Brain microvascular endothelial cell (primary cell): ENCODE results near the gene TMEM9B.
A peak's percentile ranks its signal among the peaks of the same experiment; 100 is the strongest.

ENCODE experiments used
- DNase-seq: peaks from one replicate; pipeline ENCODE4 v3.0.0-alpha.2; 2020
- H3K27ac ChIP-seq: fragments of 250-450 bp; sonication (Bioruptor Pico); 2 replicates; pipeline ENCODE4 v1.5.1; 2020; ENCODE audit warnings: mild to moderate bottlenecking, moderate library complexity
- H3K27me3 ChIP-seq: fragments of 250-450 bp; sonication (Bioruptor Pico); replicated peaks from 2 replicates; pipeline ENCODE4 v1.5.1; 2020; ENCODE audit warnings: mild to moderate bottlenecking
- H3K36me3 ChIP-seq: fragments of 250-450 bp; sonication (Bioruptor Pico); replicated peaks from 2 replicates; pipeline ENCODE4 v1.5.1; 2020; ENCODE audit warnings: mild to moderate bottlenecking
- H3K4me3 ChIP-seq: 2 replicates; pipeline ENCODE4 v1.5.1; 2011; ENCODE audit warnings: low read depth, mild to moderate bottlenecking, control low read depth, low read length, moderate library complexity
- in situ Hi-C: cut with HindIII; loops from 2 replicates; pipeline ENCODE4 v1.10.0; 2017; ENCODE audit warnings: low sequenced_read_pairs, low pct_ligation_motif_present
- TF ChIP-seq, protein P1 (sequence below): IDR thresholded peaks from 2 replicates; pipeline ENCODE4 v1.5.1; 2011; ENCODE audit warnings: low read depth, mild to moderate bottlenecking, moderate library complexity, low read length, control low read depth, inconsistent platforms; ENCODE audit errors: missing control alignments

TMEM9B gene

DNA sequence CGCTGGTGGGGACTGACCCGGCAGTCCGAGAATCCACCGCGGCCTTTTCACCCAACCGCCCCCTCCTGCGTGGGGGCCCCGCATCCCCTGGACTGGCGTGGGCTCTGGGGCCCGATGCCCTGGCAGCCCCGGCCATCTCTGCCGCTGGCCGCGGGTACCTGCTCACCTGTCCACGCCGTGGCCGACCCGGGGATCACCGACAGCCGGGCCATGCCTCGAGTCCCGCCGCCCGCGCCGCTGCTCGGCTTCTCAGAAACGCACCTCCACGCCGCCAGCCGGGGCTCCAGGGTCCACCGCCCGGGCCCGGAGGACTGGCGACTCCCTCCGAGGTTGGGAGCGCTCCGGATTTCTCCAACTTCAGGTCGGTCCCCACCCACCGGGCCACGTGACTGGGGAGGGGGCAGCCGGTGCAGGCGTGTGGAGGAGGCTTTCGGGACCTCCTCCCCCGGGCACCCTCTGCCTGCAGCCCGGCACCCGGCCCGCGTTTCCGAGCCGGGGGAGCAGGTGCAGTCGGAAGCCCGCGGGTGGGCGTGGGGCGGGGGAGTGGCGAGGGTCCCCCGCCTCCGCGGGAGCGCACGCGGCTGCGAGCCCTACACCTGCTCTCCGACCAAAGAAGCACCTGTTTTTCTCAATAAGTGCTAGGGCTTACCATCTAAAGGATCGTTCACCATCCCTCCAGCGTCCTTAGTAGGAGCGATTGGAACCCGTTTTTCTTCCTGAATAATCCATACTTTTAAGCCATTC, 40.1 kb upstream of the TMEM9B start:
- TF ChIP-seq, protein P1, sequence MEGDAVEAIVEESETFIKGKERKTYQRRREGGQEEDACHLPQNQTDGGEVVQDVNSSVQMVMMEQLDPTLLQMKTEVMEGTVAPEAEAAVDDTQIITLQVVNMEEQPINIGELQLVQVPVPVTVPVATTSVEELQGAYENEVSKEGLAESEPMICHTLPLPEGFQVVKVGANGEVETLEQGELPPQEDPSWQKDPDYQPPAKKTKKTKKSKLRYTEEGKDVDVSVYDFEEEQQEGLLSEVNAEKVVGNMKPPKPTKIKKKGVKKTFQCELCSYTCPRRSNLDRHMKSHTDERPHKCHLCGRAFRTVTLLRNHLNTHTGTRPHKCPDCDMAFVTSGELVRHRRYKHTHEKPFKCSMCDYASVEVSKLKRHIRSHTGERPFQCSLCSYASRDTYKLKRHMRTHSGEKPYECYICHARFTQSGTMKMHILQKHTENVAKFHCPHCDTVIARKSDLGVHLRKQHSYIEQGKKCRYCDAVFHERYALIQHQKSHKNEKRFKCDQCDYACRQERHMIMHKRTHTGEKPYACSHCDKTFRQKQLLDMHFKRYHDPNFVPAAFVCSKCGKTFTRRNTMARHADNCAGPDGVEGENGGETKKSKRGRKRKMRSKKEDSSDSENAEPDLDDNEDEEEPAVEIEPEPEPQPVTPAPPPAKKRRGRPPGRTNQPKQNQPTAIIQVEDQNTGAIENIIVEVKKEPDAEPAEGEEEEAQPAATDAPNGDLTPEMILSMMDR: no peak
- H3K4me3 ChIP-seq: peak overlapping the region; percentile 45
- peaks cover 14% of the 10 kb centered on the region for H3K27me3 ChIP-seq
- in situ Hi-C loops: no loop called here
- no peaks in the 10 kb centered on the region for H3K36me3 ChIP-seq
- no peak overlapping the region for H3K27ac ChIP-seq
- no peak for DNase-seq

DNA sequence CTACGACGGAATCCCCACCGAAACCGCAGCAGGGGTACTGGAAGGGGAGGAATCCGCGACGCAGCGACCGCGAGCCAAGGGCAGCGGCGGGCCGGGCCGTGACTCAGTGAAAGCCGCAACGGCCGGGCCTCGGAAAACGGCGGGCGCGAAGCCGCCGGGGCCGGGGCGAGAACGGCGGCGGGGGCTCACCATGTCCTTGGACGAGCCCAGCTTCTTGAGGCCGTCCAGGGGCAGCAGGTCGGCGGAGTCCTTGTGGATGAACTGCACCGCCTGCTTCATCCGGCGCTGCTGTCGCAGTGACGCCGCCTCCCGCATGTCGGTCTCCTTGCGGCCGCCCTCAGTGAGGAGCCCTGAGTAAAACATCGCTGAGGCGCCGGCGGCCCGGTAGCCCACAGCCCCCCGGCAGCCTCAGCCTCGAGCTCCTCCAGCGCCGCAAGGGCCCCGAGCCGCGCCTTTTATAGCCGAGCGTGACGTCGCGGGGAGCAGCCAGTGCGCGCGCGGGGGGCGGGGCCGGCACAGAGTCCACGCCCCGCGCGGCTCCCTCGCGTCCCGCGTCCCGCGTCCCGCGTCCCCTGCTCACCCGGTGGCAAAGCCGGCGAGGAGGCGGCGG, 39.4 kb upstream of the TMEM9B start, which contains the start of gene NRIP3:
Gene NRIP3, minus strand, starts transcription at position 429 of the 610 bp plus-strand sequence. Its CDS starts 66 bp downstream, at position 363.
- Histone ChIP-seq H3K27me3 (peaks cover 14% of the 10 kb centered on the region), H3K4me3 (peak within 1 kb of the TSS; percentile 52), H3K27ac (peak within 1 kb of the TSS; percentile 1), H3K36me3 (no peaks in the 10 kb centered on the region)
- TF ChIP-seq, protein P1: no peak
- in situ Hi-C loops: no loop called here
- peak; percentile 28 for DNase-seq

DNA sequence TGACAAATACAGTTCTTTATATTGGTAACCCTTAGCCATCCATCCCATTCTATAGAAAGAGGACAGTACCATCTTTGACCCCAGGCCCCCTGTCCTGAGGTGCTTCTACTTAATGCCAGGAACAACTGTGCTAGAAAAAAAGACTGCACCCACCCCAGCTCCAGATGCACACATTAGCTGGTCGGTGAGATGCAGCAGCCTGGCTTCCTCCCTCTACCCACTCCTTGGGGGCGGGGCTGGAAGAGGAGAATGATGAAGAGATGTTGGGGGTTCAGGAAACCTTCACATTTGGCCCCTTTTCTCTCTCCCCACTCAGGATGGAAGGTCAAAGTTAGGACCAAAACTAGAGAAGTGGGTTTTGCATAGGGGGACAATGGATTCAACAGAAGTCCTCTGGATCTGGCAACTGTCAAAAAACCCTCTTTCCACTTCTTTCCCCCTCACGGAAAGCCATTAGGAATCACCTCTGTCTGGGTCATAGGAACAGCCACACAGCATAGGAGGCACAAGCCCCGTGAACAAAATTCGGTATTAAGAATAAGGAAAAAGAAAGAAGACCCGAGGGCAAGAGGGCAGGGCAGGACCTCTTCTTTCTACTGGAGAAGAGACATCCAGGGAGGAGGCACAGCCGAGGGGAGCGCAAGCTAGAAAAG, 38.8 kb upstream of the TMEM9B start:
- Histone ChIP-seq H3K27ac (peak overlapping the region; percentile 1), H3K27me3 (peaks cover 14% of the 10 kb centered on the region), H3K36me3 (no peaks in the 10 kb centered on the region), H3K4me3 (peak overlapping the region; percentile 52)
- no peak for DNase-seq
- in situ Hi-C loops: no loop called here
- TF ChIP-seq, protein P1: no peak

DNA sequence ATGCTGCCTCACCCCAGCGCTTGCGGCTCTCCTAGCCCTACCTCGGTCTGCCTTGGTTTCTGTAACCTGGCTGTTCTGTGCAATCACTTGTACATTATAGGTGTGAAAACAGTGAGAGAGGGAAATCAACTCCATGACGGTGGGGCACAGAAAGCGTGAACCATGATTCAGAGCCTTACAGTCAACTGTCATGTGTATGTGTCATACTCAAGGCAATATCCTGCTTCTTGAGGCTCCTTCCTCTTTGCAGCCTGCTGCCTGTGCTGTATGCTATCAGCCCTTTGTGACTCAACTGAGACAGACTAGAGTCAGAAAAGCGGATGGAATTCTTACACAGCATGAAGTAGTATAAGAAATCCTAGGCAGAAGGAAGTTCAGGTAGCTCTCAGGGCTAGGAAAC, 37.5 kb upstream of the TMEM9B start:
- DNase-seq: peak; percentile 92
- in situ Hi-C loops: no loop called here
- Histone ChIP-seq H3K27me3 (peaks cover 14% of the 10 kb centered on the region), H3K4me3 (no peak overlapping the region), H3K36me3 (no peaks in the 10 kb centered on the region), H3K27ac (peak overlapping the region; percentile 50)
- TF ChIP-seq, protein P1: no peak

DNA sequence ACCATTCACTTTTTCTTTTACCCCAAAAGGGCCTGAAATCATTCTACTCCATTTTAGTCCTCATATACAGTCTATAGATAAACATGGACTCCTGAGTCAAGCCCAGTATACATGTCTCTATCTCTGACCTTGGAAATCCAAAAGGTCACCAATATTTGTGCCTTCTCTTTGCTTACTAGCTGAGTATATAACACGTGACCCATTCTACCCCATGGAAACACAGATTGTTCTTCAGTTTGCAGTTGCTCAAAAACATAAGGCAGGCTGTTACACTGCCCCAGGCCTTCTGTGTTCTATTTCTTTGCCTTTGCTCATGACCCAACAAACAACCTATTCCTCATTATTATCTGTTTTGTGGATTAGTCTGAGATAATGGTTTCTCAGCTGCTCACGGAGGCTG, 33.8 kb upstream of the TMEM9B start:
- in situ Hi-C loops: no loop called here

More for the DNA sequence above, 33.8 kb upstream of the TMEM9B start:
- no peak overlapping the region for H3K27ac ChIP-seq
- DNase-seq: no peak
- TF ChIP-seq, protein P1: no peak
- H3K4me3 ChIP-seq: no peak overlapping the region
- no peaks in the 10 kb centered on the region for H3K27me3 ChIP-seq
- no peaks in the 10 kb centered on the region for H3K36me3 ChIP-seq
